ENCODE results near the gene ACAD8. TPM values are rescaled to one million over a fixed set of nuclear protein-coding genes. Genes with fewer than 3 reads are reported as not detected.

Gene ACAD8
- total and polyA plus RNA-seq, 2 of the 4 experiments (the other 2 are of a cell fraction), result 11.1 to 21.2 TPM

DNA sequence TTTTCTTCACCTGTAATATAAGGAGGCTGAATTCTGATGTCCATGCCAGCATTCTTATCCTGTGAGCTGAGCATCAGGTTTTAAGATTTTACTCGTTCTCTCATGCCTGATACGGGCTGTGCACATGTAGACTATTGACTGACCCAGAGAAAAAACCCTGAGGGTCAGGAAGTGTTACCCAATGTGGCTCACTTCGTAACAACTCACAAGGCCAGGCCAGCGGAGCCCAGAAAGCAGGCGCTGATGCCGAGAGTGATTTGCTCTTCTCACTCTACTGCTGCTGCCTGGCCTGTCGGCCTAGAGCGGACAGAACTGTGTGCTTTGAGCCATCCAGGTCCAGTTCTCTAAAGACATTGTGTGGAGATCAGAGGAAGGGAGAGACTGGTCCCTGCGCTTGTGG, 11.0 kb upstream of the ACAD8 start:
- DNase-seq, result no peak
- Histone ChIP-seq H3K23ac (ENCODE audit: low read depth, low read length) (no peak overlapping the region), H4K8ac (ENCODE audit: low read depth in 2 of 2, low read length in 2 of 2) (no peak overlapping the region), H2BK5ac (ENCODE audit: low read depth, low read length, poor library complexity, severe bottlenecking) (no peak overlapping the region), H3K56ac (ENCODE audit: extremely low read depth, insufficient read depth, low read length) (no peak overlapping the region), H3K79me1 (ENCODE audit: low read depth in 1 of 2, low read length in 2 of 2) (peaks cover 2 to 8% of the 10 kb centered on the region in 2 experiments; a peak in 2 of 4 replicates), H3K4me3 (ENCODE audit: insufficient read depth, low read depth, low read length) (no peak overlapping the region), H2BK15ac (ENCODE audit: low read depth, low read length) (no peak overlapping the region), H3K18ac (ENCODE audit: low read depth, low read length) (no peak overlapping the region), H2AK9ac (replicated peaks; ENCODE audit: low read depth, low read length, poor library complexity) (no peak overlapping the region), H2AK5ac (ENCODE audit: low read depth, low read length) (no peak overlapping the region), H4K5ac (ENCODE audit: low read depth, low read length) (no peak overlapping the region), H2BK120ac (ENCODE audit: low read depth, low read length) (no peak overlapping the region), H3K4ac (ENCODE audit: low read depth, low read length) (no peak overlapping the region), H2BK20ac (ENCODE audit: low read depth, low read length) (no peak overlapping the region), H3K9ac (ENCODE audit: low read depth, low read length) (no peak overlapping the region), H3K27me3 (ENCODE audit: control insufficient read depth, insufficient read depth, low read length) (no peaks in the 10 kb centered on the region), H3K4me1 (ENCODE audit: control insufficient read depth, insufficient read depth, low read length) (no peaks in the 10 kb centered on the region), H3K14ac (replicated peaks; ENCODE audit: low read depth, low read length) (no peak overlapping the region), H4K20me1 (ENCODE audit: insufficient read depth, low read length) (no peaks in the 10 kb centered on the region; the same call in 1 of the 2 replicates), H2AFZ (replicated peaks; ENCODE audit: low read length, poor library complexity) (no peak overlapping the region), H3K36me3 (ENCODE audit: control insufficient read depth, insufficient read depth, low read length) (peaks cover 63% of the 10 kb centered on the region), H3K4me2 (ENCODE audit: low read depth, low read length) (no peak overlapping the region), H3K27ac (ENCODE audit: insufficient read depth, low read length) (no peak overlapping the region), H3K9me1 (ENCODE audit: insufficient read depth, low read length) (peaks cover 3% of the 10 kb centered on the region; the same call in 1 of the 2 replicates), H4K91ac (ENCODE audit: insufficient read depth, low read depth, low read length) (no peak overlapping the region), H3K9me3 (ENCODE audit: control insufficient read depth, insufficient read depth, low read length) (no peaks in the 10 kb centered on the region)
- ATAC-seq (ENCODE audit: low read depth), result no peak
- intact Hi-C loops (cut with micrococcal nuclease) (no loop called here), in situ Hi-C loops (cut with MboI; ENCODE audit: low sequenced_read_pairs) (no loop called here), dilution Hi-C loops (cut with HindIII; ENCODE audit: low sequenced_read_pairs, unreplicated experiment) (no loop called here)
- WGBS, 2 experiments (ENCODE audit: extremely low coverage in 2 of 2, insufficient read length in 1 of 2), result no CpG with 5 or more reads among the region's 9 CpGs
- TF ChIP-seq SMC3 (IDR thresholded peaks at IDR 0.05; ENCODE audit: low read depth, low read length) (no peak), MAFK (IDR thresholded peaks at IDR 0.05; ENCODE audit: low read depth, low read length) (no peak), NFE2L2 (IDR thresholded peaks at IDR 0.05; ENCODE audit: low read depth, low read length) (no peak), CTCF (conservative IDR thresholded peaks at IDR 0.05; ENCODE audit: low read depth, low read length) (no peak), MXI1 (IDR thresholded peaks at IDR 0.05; ENCODE audit: borderline replicate concordance, low read depth, low read length) (no peak), USF2 (IDR thresholded peaks at IDR 0.05; ENCODE audit: low read depth, low read length) (no peak), POLR2A (IDR thresholded peaks at IDR 0.05; ENCODE audit: low read depth, low read length) (no peak), CEBPB (IDR thresholded peaks at IDR 0.05; ENCODE audit: low read depth, low read length) (no peak), CHD1 (IDR thresholded peaks at IDR 0.05; ENCODE audit: low read depth, low read length) (no peak), RCOR1 (IDR thresholded peaks at IDR 0.05; ENCODE audit: insufficient replicate concordance, low read length) (no peak), FOS (IDR thresholded peaks at IDR 0.05; ENCODE audit: low read depth, low read length) (no peak), BHLHE40 (IDR thresholded peaks at IDR 0.05; ENCODE audit: low read depth, low read length) (no peak), MAZ (IDR thresholded peaks at IDR 0.05; ENCODE audit: borderline replicate concordance, low read depth, low read length) (no peak), RFX5 (IDR thresholded peaks at IDR 0.05; ENCODE audit: low read depth, low read length) (no peak), ELK1 (IDR thresholded peaks at IDR 0.05; ENCODE audit: borderline replicate concordance, low read depth, low read length) (no peak), RAD21 (IDR thresholded peaks at IDR 0.05; ENCODE audit: low read length) (no peak)
- BruUV-seq (replicated peaks), result no TSS peak
- ChIA-PET POLR2A (ENCODE audit: unreplicated experiment) (no interaction called here), CTCF (no interaction called here)

Measured in IMR-90 (cell line).